NCI-H1105 treated with DMSO at 0.1 percent for 48 hours (cell line): Measurements from ENCODE around the gene OR13J1.
"Not testable (repeated sequence)": the region's sequence is repeated elsewhere in the genome, so short reads cannot be mapped to it uniquely, and the experiment has no call there.

Source experiments
- DNase-seq: peaks from one replicate; lab custom pipeline; 2025; lab: John Stamatoyannopoulos, UW

Gene OR13J1

GRCh38 chr9:35904338-35904737 is 34.1 kb upstream of the OR13J1 start:
- no peak for DNase-seq

- peak; percentile 65 for DNase-seq
These were observed 32.8 kb upstream of the OR13J1 start for GRCh38 chr9:35903049-35903448.

GRCh38 chr9:35899021-35899420 is 28.8 kb upstream of the OR13J1 start:
- no peak for DNase-seq

- no peak for DNase-seq
These were observed 28.1 kb upstream of the OR13J1 start for GRCh38 chr9:35898337-35898736.

- DNase-seq, result not testable (repeated sequence)
These were observed 27.3 kb upstream of the OR13J1 start for GRCh38 chr9:35897376-35898099.

GRCh38 chr9:35896570-35896969 is 26.4 kb upstream of the OR13J1 start:
- no peak for DNase-seq

GRCh38 chr9:35892051-35892450 is 21.9 kb upstream of the OR13J1 start:
- no peak for DNase-seq

GRCh38 chr9:35891646-35892045 is 21.4 kb upstream of the OR13J1 start:
- DNase-seq, result no peak

- not testable (repeated sequence) for DNase-seq
These were observed 14.7 kb upstream of the OR13J1 start for GRCh38 chr9:35884908-35885307.

- DNase-seq, result no peak
These were observed 12.8 kb upstream of the OR13J1 start for GRCh38 chr9:35882996-35883395.

- DNase-seq, result peak; percentile 72
These were observed 12.2 kb upstream of the OR13J1 start for GRCh38 chr9:35882263-35882848.

GRCh38 chr9:35872505-35872904 is 2.3 kb upstream of the OR13J1 start:
- no peak for DNase-seq

GRCh38 chr9:35871545-35871944 is 1.3 kb upstream of the OR13J1 start:
- no peak for DNase-seq

GRCh38 chr9:35869621-35870216 is 482 bp downstream of the OR13J1 start:
- DNase-seq, result no peak

- DNase-seq, result no peak
These were observed 1.3 kb downstream of the OR13J1 start for GRCh38 chr9:35868933-35869332.

GRCh38 chr9:35867538-35867937 is 2.7 kb downstream of the OR13J1 start:
- DNase-seq, result no peak

- DNase-seq, result no peak
These were observed 5.4 kb downstream of the OR13J1 start for GRCh38 chr9:35864695-35865255.

GRCh38 chr9:35863583-35863982 is 6.6 kb downstream of the OR13J1 start:
- no peak for DNase-seq

- no peak for DNase-seq
These were observed 7.9 kb downstream of the OR13J1 start for GRCh38 chr9:35862328-35862727.

- DNase-seq, result no peak
These were observed 8.9 kb downstream of the OR13J1 start for GRCh38 chr9:35861161-35861897.

- no peak for DNase-seq
These were observed 10.2 kb downstream of the OR13J1 start for GRCh38 chr9:35859990-35860339.

- peak; percentile 62 for DNase-seq
These were observed 10.8 kb downstream of the OR13J1 start for GRCh38 chr9:35859310-35859989.
